ENCODE measurements around the gene HAPLN2.

DNA sequence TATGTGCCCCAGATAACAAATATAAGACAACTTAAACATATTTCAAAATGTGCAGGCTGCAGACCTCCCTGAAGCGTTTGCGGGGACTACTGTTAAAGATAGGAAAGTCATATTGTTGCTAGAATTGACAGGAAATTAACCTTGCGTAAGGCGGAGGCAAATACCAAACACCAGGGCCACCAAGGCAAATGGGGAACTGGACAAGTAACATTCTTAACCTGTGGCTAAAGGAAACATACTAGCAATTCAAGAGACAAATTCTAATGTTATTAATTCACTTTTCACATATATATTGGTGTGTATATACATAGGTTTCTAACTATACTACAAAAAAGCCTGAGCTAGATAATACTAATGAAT is 6.8 kb downstream of the HAPLN2 start:
- TF ChIP-seq CTCF (IDR thresholded peaks at IDR 0.05) = no peak
- no peak for TF ChIP-seq EZH2phosphoT487 (IDR thresholded peaks at IDR 0.05)
- no peak for TF ChIP-seq EZH2 (IDR thresholded peaks at IDR 0.05)

Data from neural progenitor cell (in vitro differentiated cells).